Heart left ventricle (tissue), 16 donors: ENCODE data around the gene ANAPC2. TPM values are rescaled to one million over a fixed set of nuclear protein-coding genes. Genes with fewer than 3 reads are reported as not detected.
A peak's percentile ranks its signal among the peaks of the same experiment; 100 is the strongest.

Experiments
- ATAC-seq, 4 donors: fragments of 200-7000 bp; cut with Tn5 transposase; one replicate each; pipeline ENCODE4 v1.9.1; 2020 to 2022; ENCODE audit warnings: moderate library complexity in 4 of 4, mild to moderate bottlenecking in 3 of 4, moderate number of reproducible peaks in 1 of 4
- DNase-seq, 5 donors: peaks; one replicate each; pipeline ENCODE4 v3.0.0-alpha.2; 2020
- H3K27ac ChIP-seq, 12 donors: fragments of 200-600 bp; sonication (generic) in 4 of 12; one replicate each; pipeline versions ENCODE4 v1.5.0 to v1.8.0; 2016 to 2022; ENCODE audit warnings: mild to moderate bottlenecking in 2 of 12
- H3K27me3 ChIP-seq, 9 donors: fragments of 200-600 bp; sonication (generic) in 2 of 9; one replicate each; pipeline versions ENCODE4 v1.5.1 to v1.8.0; 2016 to 2022; ENCODE audit warnings: mild to moderate bottlenecking in 3 of 9
- H3K36me3 ChIP-seq, 9 donors: fragments of 200-600 bp; sonication (generic) in 2 of 9; one replicate each; pipeline versions ENCODE4 v1.5.0 to v1.8.0; 2018 to 2022; ENCODE audit warnings: mild to moderate bottlenecking in 2 of 9
- H3K4me1 ChIP-seq, 12 donors: fragments of 200-600 bp; sonication (generic) in 4 of 12; one replicate each; pipeline versions ENCODE4 v1.5.0 to v1.8.0; 2016 to 2022; ENCODE audit warnings: mild to moderate bottlenecking in 3 of 12
- H3K4me3 ChIP-seq, 12 donors: fragments of 200-600 bp; sonication (generic) in 4 of 12; one replicate each; pipeline versions ENCODE4 v1.5.0 to v1.8.0; 2017 to 2022; ENCODE audit warnings: mild to moderate bottlenecking in 9 of 12, moderate library complexity in 4 of 12
- H3K9me3 ChIP-seq, 12 donors: fragments of 200-600 bp; sonication (generic) in 4 of 12; one replicate each; pipeline versions ENCODE4 v1.5.0 to v1.8.0; 2016 to 2022; ENCODE audit warnings: mild to moderate bottlenecking in 1 of 12
- CTCF ChIP-seq, 12 donors: fragments of 200-600 bp; sonication (generic) in 4 of 12; IDR thresholded peaks; one replicate each; pipeline versions ENCODE4 v1.5.0 to v1.8.0; 2018 to 2022; ENCODE audit warnings: antibody characterized with exemption in 12 of 12, mild to moderate bottlenecking in 5 of 12
- POLR2A ChIP-seq, 2 donors: fragments of 450-650 bp; IDR thresholded peaks; one replicate each; pipeline ENCODE4 v1.6.1; 2017; ENCODE audit warnings: antibody characterized with exemption in 2 of 2, mild to moderate bottlenecking in 2 of 2, moderate library complexity in 2 of 2
- WGBS, 4 donors: extraction: QIAGEN DNeasy Blood & Tissue Kit in 2 of 4; methylation state at CpG; one replicate each; pipeline versions ENCODE4 v1.1.5 to v1.1.7; 2013 to 2018; 5-methylcytosine and 5-hydroxymethylcytosine counted together
- intact Hi-C, 10 donors: fragments of 100-400 bp; cut with DNase I; formaldehyde crosslinking; loops; one replicate each; pipeline versions ENCODE4 v1.11.1 to v1.14.2; 2022
- polyA plus RNA-seq, 2 donors: library from polyadenylated mRNA; stranded (reverse); fragments of 200-250 nt; gene quantifications; one replicate each; pipeline ENCODE4 v1.2.3, GENCODE V29; 2013
- total RNA-seq, 9 donors: library from RNA; depleted of rRNA in 2 of 9; stranded (reverse); fragments of >200 nt in 2 of 9; fragmentation: NEBNext Ultra II Directional in 3 of 9; extraction: Animal tissue kit (Norgen Biotek cat#: 25700) in 3 of 9; gene quantifications; one replicate each; pipeline versions ENCODE4 v1.1.0 to v1.2.4, GENCODE V29; 2016 to 2023
- donor health status: ischemic (EF 13 %, LVEDD 7.1; RV severe dilation, severe dysfunction).
- donor health status: healthy with polysubstance abuse.
- donor health status: DM: no; HTN: yes; CAD: no.
- donor health status: DM: no; HTN: no; CAD: no.
- donor health status: ischemic (EF 25% LVEDD 6.9; RV normal size, moderate dysfunction).
- donor health status: ischemic (EF 25% LVEDD 5.7; RV mildly dilated, moderate dysfunction).
- donor health status: healthy.
- donor health status: DM: yes; HTN: yes; CAD: no.
- donor health status: ischemic (EF 35%, LVEDD 5.7; RV mildly dilated, moderate dysfunction).
- donor health status: nonischemic (EF 11% LVEDD 7.7; RV severe dilation, severe dysfunction).
- donor health status: DM: yes; HTN: yes; CAD: no.
- donor health status: PGD.
- donor health status: ischemic (EF 29% LVEDD 5.4; RV normal size, mild dysfunction).
- donor health status: nonischemic (EF 23%, LVEDD 6.1; RV moderate dilation, normal function).

Gene ANAPC2
- total and polyA plus RNA-seq, 11 donors: 14.3 to 35.9 (median 28.9) TPM

GRCh38 chr9:137188086-137188489, 272 bp downstream of the ANAPC2 start:
- ATAC-seq (peak in 1 of 4 donors; percentile 18), DNase-seq (no peak)
- TF ChIP-seq CTCF (IDR thresholded peaks at IDR 0.05) (no peak), POLR2A (IDR thresholded peaks at IDR 0.05) (no peak)
- intact Hi-C loops: loop anchor here (1.0 to 10.0 kb wide), 7 partner anchors 12 to 73 kb away; partner anchors contain the start of genes CYSRT1 (in 4 of the 10), RNF224 (in 4 of the 10), RNF208 (in 2 of the 10) and DPP7 (in 1 of the 10)
- Histone ChIP-seq H3K27ac (peak overlapping the region; percentile 92 to 99 (median 99)), H3K4me1 (peaks cover 18 to 69% (median 41%) of the 10 kb centered on the region in 12 donors), H3K27me3 (no peaks in the 10 kb centered on the region), H3K4me3 (peak overlapping the region; percentile 68 to 100 (median 90)), H3K9me3 (no peaks in the 10 kb centered on the region), H3K36me3 (peaks cover 0 to 66% (median 43%) of the 10 kb centered on the region in 9 donors)
- WGBS, 4 donors: 0 to 2% (median 1%) methylated on average over 15 to 31 of the region's 31 CpGs

GRCh38 chr9:137187386-137187785, 974 bp downstream of the ANAPC2 start:
- TF ChIP-seq POLR2A (IDR thresholded peaks at IDR 0.05) (no peak), CTCF (IDR thresholded peaks at IDR 0.05) (no peak)
- Histone ChIP-seq H3K27ac (no peak overlapping the region), H3K4me1 (peaks cover 18 to 62% (median 41%) of the 10 kb centered on the region in 12 donors), H3K36me3 (peaks cover 0 to 73% (median 50%) of the 10 kb centered on the region in 9 donors), H3K4me3 (peak overlapping the region; percentile 68 to 100 (median 90)), H3K9me3 (no peaks in the 10 kb centered on the region), H3K27me3 (no peaks in the 10 kb centered on the region)
- intact Hi-C loops: loop anchor here (5.0 to 10.0 kb wide), 5 partner anchors 35 to 73 kb away; partner anchors contain the start of genes CYSRT1 (in 4 of the 10), RNF224 (in 4 of the 10), RNF208 (in 2 of the 10) and DPP7 (in 1 of the 10)
- DNase-seq: no peak
- ATAC-seq: no peak
- WGBS, 4 donors: 78 to 90% (median 85%) methylated on average over 11 to 15 of the region's 15 CpGs

- Histone ChIP-seq H3K4me1 (peaks cover 18 to 61% (median 41%) of the 10 kb centered on the region in 12 donors), H3K27ac (no peak overlapping the region), H3K36me3 (peaks cover 0 to 73% (median 50%) of the 10 kb centered on the region in 9 donors), H3K9me3 (no peaks in the 10 kb centered on the region), H3K4me3 (peak overlapping the region in 4 of 12 donors; percentile 4 to 100 (median 88)), H3K27me3 (no peaks in the 10 kb centered on the region)
- intact Hi-C loops: loop anchor here (5.0 to 10.0 kb wide), 5 partner anchors 36 to 72 kb away; partner anchors contain the start of genes CYSRT1 (in 4 of the 10), RNF224 (in 4 of the 10), RNF208 (in 2 of the 10) and DPP7 (in 1 of the 10)
- WGBS, 4 donors: 64 to 89% (median 76%) methylated on average over 3 to 6 of the region's 6 CpGs
- no peak for TF ChIP-seq POLR2A (IDR thresholded peaks at IDR 0.05)
- no peak for TF ChIP-seq CTCF (IDR thresholded peaks at IDR 0.05)
- DNase-seq (no peak), ATAC-seq (no peak)
Observed at GRCh38 chr9:137186385-137186784, 2.0 kb downstream of the ANAPC2 start.

GRCh38 chr9:137185921-137186320, 2.4 kb downstream of the ANAPC2 start:
- Histone ChIP-seq H3K9me3 (no peaks in the 10 kb centered on the region), H3K36me3 (peaks cover 0 to 73% (median 51%) of the 10 kb centered on the region in 9 donors), H3K4me1 (peaks cover 18 to 57% (median 38%) of the 10 kb centered on the region in 12 donors), H3K27ac (no peak overlapping the region), H3K4me3 (no peak overlapping the region), H3K27me3 (no peaks in the 10 kb centered on the region)
- DNase-seq: no peak
- TF ChIP-seq POLR2A (IDR thresholded peaks at IDR 0.05) (no peak), CTCF (IDR thresholded peaks at IDR 0.05) (no peak)
- WGBS, 4 donors: 91 to 98% (median 94%) methylated on average over 7 to 19 of the region's 19 CpGs
- no peak for ATAC-seq
- intact Hi-C loops: loop anchor here (5.0 to 10.0 kb wide), 5 partner anchors 36 to 71 kb away; partner anchors contain the start of genes CYSRT1 (in 4 of the 10), RNF224 (in 4 of the 10), RNF208 (in 2 of the 10) and DPP7 (in 1 of the 10)
